GM04503 (cell line): Measurements from ENCODE around the gene SBNO2.

ENCODE experiments used
- DNase-seq: peaks from one replicate; pipeline ENCODE4 v3.0.0-alpha.2; 2012; ENCODE audit warnings: low read depth

SBNO2 gene, protein sequence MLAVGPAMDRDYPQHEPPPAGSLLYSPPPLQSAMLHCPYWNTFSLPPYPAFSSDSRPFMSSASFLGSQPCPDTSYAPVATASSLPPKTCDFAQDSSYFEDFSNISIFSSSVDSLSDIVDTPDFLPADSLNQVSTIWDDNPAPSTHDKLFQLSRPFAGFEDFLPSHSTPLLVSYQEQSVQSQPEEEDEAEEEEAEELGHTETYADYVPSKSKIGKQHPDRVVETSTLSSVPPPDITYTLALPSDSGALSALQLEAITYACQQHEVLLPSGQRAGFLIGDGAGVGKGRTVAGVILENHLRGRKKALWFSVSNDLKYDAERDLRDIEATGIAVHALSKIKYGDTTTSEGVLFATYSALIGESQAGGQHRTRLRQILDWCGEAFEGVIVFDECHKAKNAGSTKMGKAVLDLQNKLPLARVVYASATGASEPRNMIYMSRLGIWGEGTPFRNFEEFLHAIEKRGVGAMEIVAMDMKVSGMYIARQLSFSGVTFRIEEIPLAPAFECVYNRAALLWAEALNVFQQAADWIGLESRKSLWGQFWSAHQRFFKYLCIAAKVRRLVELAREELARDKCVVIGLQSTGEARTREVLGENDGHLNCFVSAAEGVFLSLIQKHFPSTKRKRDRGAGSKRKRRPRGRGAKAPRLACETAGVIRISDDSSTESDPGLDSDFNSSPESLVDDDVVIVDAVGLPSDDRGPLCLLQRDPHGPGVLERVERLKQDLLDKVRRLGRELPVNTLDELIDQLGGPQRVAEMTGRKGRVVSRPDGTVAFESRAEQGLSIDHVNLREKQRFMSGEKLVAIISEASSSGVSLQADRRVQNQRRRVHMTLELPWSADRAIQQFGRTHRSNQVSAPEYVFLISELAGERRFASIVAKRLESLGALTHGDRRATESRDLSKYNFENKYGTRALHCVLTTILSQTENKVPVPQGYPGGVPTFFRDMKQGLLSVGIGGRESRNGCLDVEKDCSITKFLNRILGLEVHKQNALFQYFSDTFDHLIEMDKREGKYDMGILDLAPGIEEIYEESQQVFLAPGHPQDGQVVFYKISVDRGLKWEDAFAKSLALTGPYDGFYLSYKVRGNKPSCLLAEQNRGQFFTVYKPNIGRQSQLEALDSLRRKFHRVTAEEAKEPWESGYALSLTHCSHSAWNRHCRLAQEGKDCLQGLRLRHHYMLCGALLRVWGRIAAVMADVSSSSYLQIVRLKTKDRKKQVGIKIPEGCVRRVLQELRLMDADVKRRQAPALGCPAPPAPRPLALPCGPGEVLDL (N-terminal part only)

DNA sequence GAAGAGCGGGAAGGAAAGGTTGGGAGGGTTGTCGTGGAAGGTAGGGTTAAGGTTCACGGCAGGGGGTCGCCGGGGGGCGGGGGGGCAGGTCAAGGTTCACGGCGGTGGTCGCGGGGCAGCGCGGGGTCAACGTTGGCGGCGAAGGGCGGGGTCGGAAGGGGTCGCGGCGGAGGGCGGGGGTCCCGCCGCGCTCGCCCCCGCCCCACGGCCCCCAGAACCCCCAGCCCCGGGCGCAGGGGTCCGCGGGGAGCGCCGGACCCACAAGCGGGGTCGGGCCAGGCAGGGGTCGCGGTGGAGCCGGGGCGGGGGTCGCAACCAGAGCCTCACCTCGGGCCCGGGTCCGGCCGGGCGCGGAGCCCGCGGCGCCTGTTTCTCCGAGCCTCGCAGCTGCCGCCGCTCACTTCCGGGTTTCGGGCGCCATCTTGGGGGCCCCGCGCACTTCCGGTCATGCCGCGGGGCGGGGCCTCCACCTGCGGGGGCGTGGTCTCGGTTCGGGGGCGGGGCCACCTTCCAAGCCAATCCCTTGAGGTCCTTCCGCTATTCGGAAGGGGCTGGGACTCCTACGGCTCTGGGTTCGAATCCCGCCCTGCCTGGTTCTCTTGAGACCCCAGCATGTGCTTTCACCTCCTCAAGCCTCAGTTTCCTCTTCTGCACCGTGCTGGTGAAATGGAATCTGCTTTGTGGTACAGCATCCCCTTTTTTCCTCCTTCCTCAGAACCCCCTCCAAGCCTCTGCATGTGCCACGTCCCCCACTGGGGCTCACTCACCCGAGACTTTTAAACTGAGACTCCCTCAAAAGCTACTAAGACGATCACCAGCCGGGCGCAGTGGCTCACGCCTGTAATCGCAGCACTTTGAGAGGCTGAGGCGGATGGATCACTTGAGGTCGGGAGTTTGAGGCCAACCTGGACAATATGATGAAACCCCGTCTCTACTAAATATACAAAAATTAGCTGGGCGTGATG, at the start of gene SBNO2:
SBNO2 (minus strand) TSS at position 424 of the 965 bp plus-strand sequence. CDS start 19,992 bp downstream, outside the sequence.
- no peak for DNase-seq

DNA sequence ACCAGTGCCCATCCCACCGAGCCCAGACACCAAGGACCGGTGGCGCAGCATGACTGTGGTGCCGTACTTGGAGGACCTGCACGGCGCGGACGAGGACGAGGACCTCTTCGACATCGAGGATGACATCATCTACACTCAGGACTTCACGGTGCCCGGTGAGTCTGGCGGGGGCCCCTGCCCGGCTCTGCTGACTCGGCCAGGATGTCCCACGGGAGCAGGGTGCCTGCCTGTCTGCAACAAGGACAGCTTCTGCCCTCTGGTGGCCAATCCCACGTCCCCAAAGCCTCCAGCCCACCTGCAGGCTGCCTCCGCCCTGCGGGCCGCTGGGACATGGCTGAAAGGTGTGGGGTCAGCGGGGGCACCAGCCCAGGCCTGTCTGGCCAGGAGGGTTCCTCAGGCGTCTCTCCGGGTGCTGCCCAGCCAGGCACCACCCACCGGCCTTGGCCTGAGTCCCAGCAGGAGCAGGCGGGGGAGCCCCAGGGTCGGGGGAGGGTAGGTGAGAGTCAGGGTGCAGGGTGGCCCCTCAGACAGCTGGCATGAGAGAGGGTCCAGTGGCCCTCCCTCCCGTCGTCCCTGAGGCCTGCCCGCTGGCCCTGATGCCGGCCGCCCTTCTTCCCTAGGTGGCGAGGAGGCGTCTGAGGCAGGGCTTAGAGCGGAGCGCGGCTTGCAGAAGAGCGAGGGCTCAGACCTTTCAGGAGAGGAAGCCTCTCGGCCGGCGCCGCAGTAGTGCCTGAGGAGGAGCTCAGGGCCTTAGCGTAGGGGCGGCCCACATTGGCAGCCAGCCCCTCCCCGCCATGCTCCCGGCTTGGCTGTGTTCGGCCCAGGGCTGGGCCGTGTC, 49.2 kb upstream of the SBNO2 start:
- DNase-seq, result no peak

- no peak for DNase-seq
Measured at GRCh38 chr19:1222394-1222793, 48.3 kb upstream of the SBNO2 start.

- DNase-seq, result no peak
Measured at GRCh38 chr19:1221904-1222255, 47.8 kb upstream of the SBNO2 start.

DNA sequence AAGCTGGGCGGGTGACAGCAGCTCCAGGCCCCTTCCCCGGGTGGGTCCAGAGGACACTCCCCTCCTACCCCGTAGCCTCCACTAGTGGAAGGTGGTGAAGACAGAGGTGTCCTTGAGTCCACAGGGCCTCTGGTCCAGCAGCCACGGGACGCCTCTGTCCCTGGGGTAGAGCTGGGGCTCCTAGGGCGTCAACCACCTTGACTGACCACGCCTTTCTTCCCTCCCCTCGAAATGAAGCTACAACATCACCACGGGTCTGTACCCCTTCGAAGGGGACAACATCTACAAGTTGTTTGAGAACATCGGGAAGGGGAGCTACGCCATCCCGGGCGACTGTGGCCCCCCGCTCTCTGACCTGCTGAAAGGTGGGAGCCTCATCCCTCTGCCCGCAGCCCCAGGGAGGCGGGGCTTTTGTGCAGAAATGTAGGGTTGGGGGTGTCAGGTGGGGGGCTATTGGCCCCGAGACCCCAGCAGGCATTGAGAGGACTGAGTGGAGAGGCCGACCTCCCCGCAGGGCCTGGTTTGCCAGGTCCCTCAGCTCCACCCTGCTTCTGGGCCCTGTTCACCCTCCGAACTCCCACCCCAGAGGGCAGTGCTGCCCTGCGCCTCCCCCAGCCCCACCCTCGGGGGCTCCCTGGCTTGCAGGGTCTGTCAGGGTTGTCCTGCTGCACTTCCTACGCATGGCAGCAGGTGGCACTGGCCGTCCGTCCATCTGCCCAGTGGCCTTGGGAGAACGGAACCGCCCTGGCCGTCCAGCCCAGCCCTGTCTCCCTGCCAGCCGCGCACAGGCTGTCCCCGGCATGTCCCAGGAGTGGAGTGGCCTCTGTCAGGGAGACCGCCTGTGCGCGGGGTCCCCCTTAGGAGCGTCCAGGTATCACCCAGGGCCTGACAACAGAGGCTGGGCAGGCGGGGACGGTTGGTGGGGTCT, 47.2 kb upstream of the SBNO2 start:
- no peak for DNase-seq

DNA sequence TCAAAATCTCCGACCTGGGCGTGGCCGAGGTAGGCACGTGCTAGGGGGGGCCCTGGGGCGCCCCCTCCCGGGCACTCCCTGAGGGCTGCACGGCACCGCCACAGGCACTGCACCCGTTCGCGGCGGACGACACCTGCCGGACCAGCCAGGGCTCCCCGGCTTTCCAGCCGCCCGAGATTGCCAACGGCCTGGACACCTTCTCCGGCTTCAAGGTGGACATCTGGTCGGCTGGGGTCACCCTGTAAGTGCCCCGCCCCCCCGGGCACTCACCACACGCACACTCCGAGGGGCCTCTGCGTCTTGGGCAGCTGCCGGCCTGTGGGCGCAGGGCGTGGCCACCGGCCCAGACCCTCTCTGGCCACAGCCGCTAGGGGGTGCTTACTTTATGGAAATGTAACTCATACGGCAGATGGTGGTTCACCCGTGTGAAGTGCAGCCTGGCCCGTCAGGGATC, 46.4 kb upstream of the SBNO2 start:
- DNase-seq, result no peak

DNA sequence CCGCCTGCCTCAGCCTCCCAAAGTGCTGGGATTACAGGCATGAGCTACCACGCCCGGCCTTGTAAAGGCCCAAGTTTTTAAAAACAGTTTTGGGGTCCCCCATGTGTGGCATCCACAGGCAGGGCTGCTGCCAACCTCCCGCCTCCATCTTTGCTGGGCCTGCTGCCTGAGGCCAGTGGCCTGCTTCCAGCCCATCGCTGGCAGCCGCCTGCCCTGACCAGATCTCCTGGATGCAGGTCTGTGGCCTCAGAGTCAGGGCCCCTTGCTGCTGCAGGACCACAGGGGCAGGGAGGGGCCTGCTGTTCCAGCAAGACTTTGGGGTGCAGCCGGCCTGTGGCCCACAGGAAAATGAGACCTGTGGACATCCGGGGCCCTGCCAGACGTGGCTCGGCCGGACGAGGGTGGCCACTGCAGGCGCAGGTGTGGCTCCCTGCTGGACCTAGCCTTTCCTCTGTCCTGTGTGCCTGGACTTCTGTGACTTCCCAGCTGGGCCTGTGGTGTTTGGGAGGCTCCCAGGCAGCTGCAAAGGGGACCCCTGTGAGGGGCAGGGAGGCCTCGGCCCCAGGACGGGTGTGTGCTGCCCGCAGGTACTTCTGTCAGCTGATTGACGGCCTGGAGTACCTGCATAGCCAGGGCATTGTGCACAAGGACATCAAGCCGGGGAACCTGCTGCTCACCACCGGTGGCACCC, 45.9 kb upstream of the SBNO2 start:
- no peak for DNase-seq

GRCh38 chr19:1218751-1219567, 44.9 kb upstream of the SBNO2 start:
- no peak for DNase-seq

GRCh38 chr19:1217366-1217765, 43.3 kb upstream of the SBNO2 start:
- DNase-seq, result no peak

- no peak for DNase-seq
Measured at GRCh38 chr19:1216756-1217155, 42.7 kb upstream of the SBNO2 start.

DNA sequence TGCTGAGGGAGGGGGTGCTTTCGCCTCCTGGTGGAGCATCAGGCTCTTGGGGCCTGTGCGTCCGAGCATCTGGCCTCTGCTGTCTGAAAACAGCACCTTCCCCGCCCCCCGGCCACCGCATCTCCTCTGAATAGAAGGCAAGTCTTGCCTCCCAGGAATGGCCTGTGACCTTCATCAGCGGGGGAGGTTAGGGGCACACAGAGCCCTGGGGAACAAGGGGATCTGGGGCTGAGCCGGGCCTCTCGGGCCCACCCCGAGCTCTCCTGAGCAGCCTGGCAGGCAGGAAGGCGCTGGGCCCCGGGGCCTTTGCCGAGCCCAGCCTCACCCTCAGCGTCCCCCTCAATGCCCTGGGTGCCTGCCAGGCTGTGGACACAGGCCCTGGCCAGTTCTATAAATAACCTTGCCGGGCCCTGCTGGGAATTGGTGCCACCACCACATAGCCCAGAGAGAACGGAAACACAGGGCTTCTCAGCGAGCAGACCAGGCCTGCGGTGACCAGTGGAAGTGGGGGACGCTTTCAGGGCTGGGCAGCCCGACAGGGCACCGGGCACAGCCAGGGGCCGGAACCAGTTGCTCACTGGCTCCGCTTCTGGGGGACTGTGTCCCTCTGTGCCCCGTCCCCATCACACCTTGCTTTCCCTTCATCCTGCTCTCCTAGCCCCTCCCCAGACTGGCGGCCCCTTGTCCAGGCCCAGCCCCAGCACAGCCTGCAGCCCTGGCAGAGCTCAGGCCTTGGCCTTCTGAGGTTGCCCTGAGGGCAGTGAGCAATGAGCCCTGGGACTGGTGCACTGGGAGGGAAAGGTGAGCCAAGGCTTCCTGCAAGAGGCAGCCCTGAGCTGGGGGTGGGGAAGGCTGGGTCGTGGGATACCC, 41.0 kb upstream of the SBNO2 start:
- peak; percentile 31 for DNase-seq

- no peak for DNase-seq
Measured at GRCh38 chr19:1214299-1214861, 40.3 kb upstream of the SBNO2 start.

- DNase-seq, result peak; percentile 85
Measured at GRCh38 chr19:1213391-1214286, 39.6 kb upstream of the SBNO2 start.

DNA sequence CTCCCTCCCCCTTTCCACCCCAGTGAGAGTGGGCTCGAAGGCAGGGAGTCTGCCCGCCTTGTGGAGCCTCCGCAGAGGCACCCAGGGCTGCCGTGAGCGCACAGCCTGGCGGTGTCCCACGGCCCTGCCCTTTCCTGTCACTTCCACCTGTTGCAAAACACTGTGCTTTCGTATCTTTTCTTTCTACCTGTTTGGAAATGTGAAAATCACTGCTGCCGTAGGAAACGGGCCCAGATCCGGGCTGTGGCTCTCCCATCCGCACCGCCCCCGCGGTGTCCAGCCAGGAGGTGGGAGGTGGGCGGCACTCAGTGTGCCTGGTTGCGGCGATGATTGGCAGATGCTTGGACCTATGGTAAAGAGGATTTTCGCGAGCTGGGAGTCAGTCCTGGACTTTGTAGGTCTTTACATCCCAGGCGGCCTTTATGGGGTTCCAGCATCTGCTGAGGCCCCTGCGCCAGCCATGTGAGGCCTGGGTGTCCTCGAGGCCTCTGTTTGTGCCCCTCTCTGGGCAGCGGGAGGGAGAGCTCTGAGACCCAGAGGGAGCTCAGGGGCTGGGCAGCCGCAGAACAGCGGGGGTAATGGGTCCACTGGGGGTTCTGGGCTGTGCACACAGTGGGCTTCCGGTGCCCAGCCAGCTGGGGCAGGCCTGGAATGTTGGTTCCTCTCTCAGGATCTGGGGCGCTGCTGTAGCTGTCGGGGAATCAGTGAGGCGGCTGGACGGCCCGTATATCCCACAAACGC, 37.6 kb upstream of the SBNO2 start:
- DNase-seq, result no peak

GRCh38 chr19:1210227-1210538, 36.1 kb upstream of the SBNO2 start:
- DNase-seq, result no peak
